Prostate gland (tissue), 2 donors: ENCODE measurements around the gene TEX47.

ENCODE experiments used
- CTCF ChIP-seq, 4 experiments: fragments of 200-600 bp in 2 of 4; fragments of 450-650 bp in 2 of 4; sonication (generic) in 2 of 4; IDR thresholded peaks; 1 replicate in 3 of 4; 2 replicates in 1 of 4; pipeline ENCODE4 v1.5.1; 2016 to 2019; ENCODE audit warnings: antibody characterized with exemption in 4 of 4, mild to moderate bottlenecking in 2 of 4, moderate library complexity in 2 of 4
- POLR2A ChIP-seq: fragments of 450-650 bp; IDR thresholded peaks from one replicate; pipeline ENCODE4 v1.6.1; 2016; ENCODE audit warnings: antibody characterized with exemption, mild to moderate bottlenecking
- POLR2AphosphoS5 ChIP-seq: sonication (generic); formaldehyde crosslinking; IDR thresholded peaks from one replicate; pipeline ENCODE4 v1.6.1; 2017; ENCODE audit warnings: antibody characterized with exemption

- TF ChIP-seq CTCF (IDR thresholded peaks at IDR 0.05) = peak in 3 of 4 experiments; percentile 32 to 58 (median 56)
- TF ChIP-seq POLR2A = no peak
- TF ChIP-seq POLR2AphosphoS5 = no peak
These were observed 6.0 kb downstream of the TEX47 start for GRCh38 chr7:88789480-88790064.
